Uterus (tissue), 2 donors: ENCODE results near the gene C6orf132.

Experiments used
- POLR2A ChIP-seq, 2 donors: fragments of 450-650 bp; IDR thresholded peaks; one replicate each; pipeline ENCODE4 v1.6.1; 2016; ENCODE audit warnings: antibody characterized with exemption in 2 of 2, mild to moderate bottlenecking in 1 of 2, moderate library complexity in 1 of 2
- TF ChIP-seq, protein P1 (sequence below), 4 experiments: fragments of 200-600 bp in 2 of 4; fragments of 450-650 bp in 2 of 4; sonication (generic) in 2 of 4; IDR thresholded peaks; one replicate each; pipeline ENCODE4 v1.5.1; 2016 to 2019; ENCODE audit warnings: antibody characterized with exemption in 4 of 4, mild to moderate bottlenecking in 2 of 4, moderate library complexity in 1 of 4

DNA sequence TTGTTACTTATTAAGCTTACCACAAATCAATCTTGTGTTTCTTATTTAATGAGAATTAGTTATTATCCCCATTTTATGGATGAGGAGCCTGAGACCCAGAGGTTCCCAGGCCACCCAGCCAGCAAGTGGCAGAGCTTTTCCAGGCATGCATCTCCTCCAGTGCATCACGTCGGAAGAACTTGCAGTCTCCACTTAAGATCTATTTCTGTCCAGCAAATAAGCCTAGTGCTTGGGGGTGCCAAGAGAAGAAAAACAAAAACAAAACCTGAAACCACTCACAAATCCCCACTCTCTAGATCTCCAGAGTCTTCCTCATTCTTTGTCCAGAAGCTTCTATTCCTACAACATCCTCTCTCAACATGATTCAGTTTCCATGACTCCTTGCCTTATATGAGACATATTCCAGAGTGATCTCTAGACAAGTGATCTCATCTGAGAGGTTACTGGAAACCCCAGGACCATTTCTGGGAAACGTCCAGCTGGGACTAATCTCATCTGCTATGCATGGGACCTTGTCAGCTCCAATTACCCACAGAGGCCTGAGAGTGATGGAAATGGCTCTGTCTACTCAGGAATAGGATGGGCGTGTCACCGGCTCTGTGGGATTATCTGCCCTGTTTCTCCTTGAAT is 48.2 kb upstream of the C6orf132 start:
- TF ChIP-seq, protein P1, sequence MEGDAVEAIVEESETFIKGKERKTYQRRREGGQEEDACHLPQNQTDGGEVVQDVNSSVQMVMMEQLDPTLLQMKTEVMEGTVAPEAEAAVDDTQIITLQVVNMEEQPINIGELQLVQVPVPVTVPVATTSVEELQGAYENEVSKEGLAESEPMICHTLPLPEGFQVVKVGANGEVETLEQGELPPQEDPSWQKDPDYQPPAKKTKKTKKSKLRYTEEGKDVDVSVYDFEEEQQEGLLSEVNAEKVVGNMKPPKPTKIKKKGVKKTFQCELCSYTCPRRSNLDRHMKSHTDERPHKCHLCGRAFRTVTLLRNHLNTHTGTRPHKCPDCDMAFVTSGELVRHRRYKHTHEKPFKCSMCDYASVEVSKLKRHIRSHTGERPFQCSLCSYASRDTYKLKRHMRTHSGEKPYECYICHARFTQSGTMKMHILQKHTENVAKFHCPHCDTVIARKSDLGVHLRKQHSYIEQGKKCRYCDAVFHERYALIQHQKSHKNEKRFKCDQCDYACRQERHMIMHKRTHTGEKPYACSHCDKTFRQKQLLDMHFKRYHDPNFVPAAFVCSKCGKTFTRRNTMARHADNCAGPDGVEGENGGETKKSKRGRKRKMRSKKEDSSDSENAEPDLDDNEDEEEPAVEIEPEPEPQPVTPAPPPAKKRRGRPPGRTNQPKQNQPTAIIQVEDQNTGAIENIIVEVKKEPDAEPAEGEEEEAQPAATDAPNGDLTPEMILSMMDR (IDR thresholded peaks at IDR 0.05) = no peak
- no peak for TF ChIP-seq POLR2A (IDR thresholded peaks at IDR 0.05)
